Large intestine (tissue), 3 donors: ENCODE results near the gene SEMA6A. TPM values are rescaled to one million over a fixed set of nuclear protein-coding genes. Genes with fewer than 3 reads are reported as not detected.

Source experiments
- DNase-seq, 2 donors: peaks; one replicate each; pipeline versions ENCODE4 v3.0.0 to v3.0.0-alpha.2; 2013
- H3K27ac ChIP-seq: one replicate; pipeline ENCODE4 v1.5.1; 2013; ENCODE audit warnings: low read length
- H3K27me3 ChIP-seq: 2 replicates; pipeline ENCODE4 v1.6.1; 2013; ENCODE audit warnings: low read length; ENCODE audit not compliant: control insufficient read depth, insufficient read depth
- H3K36me3 ChIP-seq: 2 replicates; pipeline ENCODE4 v1.6.1; 2013; ENCODE audit warnings: low read length; ENCODE audit not compliant: control insufficient read depth, insufficient read depth
- H3K4me1 ChIP-seq: one replicate; pipeline ENCODE4 v1.6.1; 2013; ENCODE audit warnings: low read length; ENCODE audit not compliant: control insufficient read depth, insufficient read depth
- H3K4me3 ChIP-seq: one replicate; pipeline ENCODE4 v1.5.1; 2013; ENCODE audit warnings: low read length
- H3K9me3 ChIP-seq: one replicate; pipeline ENCODE4 v1.6.1; 2013; ENCODE audit warnings: mild to moderate bottlenecking, low read depth, low read length, moderate library complexity; ENCODE audit not compliant: control insufficient read depth
- WGBS: methylation state at CpG from one replicate; pipeline ENCODE4 v1.1.5; 2013; ENCODE audit warnings: low lambda C conversion rate; ENCODE audit not compliant: insufficient coverage; 5-methylcytosine and 5-hydroxymethylcytosine counted together
- polyA plus RNA-seq: library from polyadenylated mRNA; unstranded; fragments of 120-200 nt; gene quantifications from one replicate; pipeline ENCODE4 v1.2.1, GENCODE V29; 2013

Gene SEMA6A
- polyA plus RNA-seq, 1 donor = 55.9 TPM

GRCh38 chr5:116424258-116424615 is 150.4 kb downstream of the SEMA6A start:
- Histone ChIP-seq H3K4me3 (no peak overlapping the region), H3K9me3 (no peaks in the 10 kb centered on the region), H3K27me3 (no peaks in the 10 kb centered on the region), H3K27ac (no peak overlapping the region), H3K4me1 (no peaks in the 10 kb centered on the region), H3K36me3 (no peaks in the 10 kb centered on the region)
- no CpG with 5 or more reads among the region's 4 CpGs for WGBS
- DNase-seq = no peak

- no peak for DNase-seq
- H3K4me1 ChIP-seq = no peaks in the 10 kb centered on the region
- H3K4me3 ChIP-seq = no peak overlapping the region
- WGBS = 96% methylated on average over 2 of the region's 5 CpGs
- no peaks in the 10 kb centered on the region for H3K9me3 ChIP-seq
- H3K27me3 ChIP-seq = no peaks in the 10 kb centered on the region
- no peak overlapping the region for H3K27ac ChIP-seq
- no peaks in the 10 kb centered on the region for H3K36me3 ChIP-seq
Measured at GRCh38 chr5:116423587-116424257, 150.9 kb downstream of the SEMA6A start.

- no peak for DNase-seq
- Histone ChIP-seq H3K9me3 (no peaks in the 10 kb centered on the region), H3K36me3 (no peaks in the 10 kb centered on the region), H3K27me3 (no peaks in the 10 kb centered on the region), H3K4me1 (no peaks in the 10 kb centered on the region), H3K4me3 (no peak overlapping the region), H3K27ac (no peak overlapping the region)
Measured at GRCh38 chr5:116423141-116423540, 151.5 kb downstream of the SEMA6A start.

GRCh38 chr5:116421080-116421629 is 153.5 kb downstream of the SEMA6A start:
- Histone ChIP-seq H3K9me3 (no peaks in the 10 kb centered on the region), H3K4me1 (no peaks in the 10 kb centered on the region), H3K27me3 (no peaks in the 10 kb centered on the region), H3K4me3 (no peak overlapping the region), H3K27ac (no peak overlapping the region), H3K36me3 (no peaks in the 10 kb centered on the region)
- no CpG with 5 or more reads among the region's 5 CpGs for WGBS
- no peak for DNase-seq

- 100% methylated on average over 1 of the region's 4 CpGs for WGBS
- no peak overlapping the region for H3K27ac ChIP-seq
- no peaks in the 10 kb centered on the region for H3K36me3 ChIP-seq
- no peaks in the 10 kb centered on the region for H3K4me1 ChIP-seq
- H3K4me3 ChIP-seq = no peak overlapping the region
- H3K27me3 ChIP-seq = no peaks in the 10 kb centered on the region
- H3K9me3 ChIP-seq = no peaks in the 10 kb centered on the region
- DNase-seq = no peak
Measured at GRCh38 chr5:116420540-116420939, 154.1 kb downstream of the SEMA6A start.

DNA sequence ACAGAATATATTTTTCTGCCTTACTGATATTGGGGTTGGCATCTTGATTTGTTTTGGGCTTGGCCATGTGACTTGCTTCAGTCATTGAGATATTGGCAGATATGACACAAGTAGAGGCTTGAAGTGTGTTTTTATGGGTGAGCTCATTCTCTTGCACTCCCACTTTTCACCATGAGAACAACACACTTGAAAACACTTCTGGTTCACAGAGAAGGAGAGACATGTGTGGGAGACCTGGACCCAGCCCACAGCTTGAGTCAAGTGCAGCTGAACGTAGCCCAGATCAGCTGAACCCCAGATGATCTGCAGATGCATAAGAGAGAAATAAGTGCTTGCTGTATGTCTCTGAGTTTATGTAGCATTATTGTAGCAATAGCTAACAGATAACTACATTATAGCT is 155.4 kb downstream of the SEMA6A start:
- Histone ChIP-seq H3K9me3 (no peaks in the 10 kb centered on the region), H3K27me3 (no peaks in the 10 kb centered on the region), H3K36me3 (no peaks in the 10 kb centered on the region), H3K4me1 (no peaks in the 10 kb centered on the region), H3K27ac (no peak overlapping the region), H3K4me3 (no peak overlapping the region)
- WGBS = no CpG with 5 or more reads among the region's 1 CpG
- DNase-seq = no peak

DNA sequence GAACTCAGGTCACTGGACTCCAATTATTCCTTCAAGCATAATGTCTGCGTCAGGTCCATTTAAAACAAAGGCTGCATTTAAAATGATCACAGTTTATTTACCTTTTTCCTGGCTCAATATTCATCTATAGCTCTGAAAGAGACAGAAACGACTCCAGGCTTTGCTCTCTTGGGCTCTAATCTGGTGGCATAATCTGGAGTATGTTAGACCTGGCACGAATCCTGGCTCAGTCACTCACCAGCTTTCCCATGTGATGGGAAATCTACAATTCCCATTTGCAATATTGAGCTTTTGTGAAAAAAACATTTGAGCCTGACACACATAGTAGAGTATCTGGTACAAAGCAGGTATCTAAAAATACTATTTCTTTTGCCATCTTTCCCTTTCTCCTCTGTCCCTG is 155.8 kb downstream of the SEMA6A start:
- Histone ChIP-seq H3K27me3 (no peaks in the 10 kb centered on the region), H3K9me3 (no peaks in the 10 kb centered on the region), H3K36me3 (no peaks in the 10 kb centered on the region), H3K4me1 (no peaks in the 10 kb centered on the region), H3K4me3 (no peak overlapping the region), H3K27ac (no peak overlapping the region)
- DNase-seq = no peak
- no CpG with 5 or more reads among the region's 3 CpGs for whole genome bisulfite sequencing

DNA sequence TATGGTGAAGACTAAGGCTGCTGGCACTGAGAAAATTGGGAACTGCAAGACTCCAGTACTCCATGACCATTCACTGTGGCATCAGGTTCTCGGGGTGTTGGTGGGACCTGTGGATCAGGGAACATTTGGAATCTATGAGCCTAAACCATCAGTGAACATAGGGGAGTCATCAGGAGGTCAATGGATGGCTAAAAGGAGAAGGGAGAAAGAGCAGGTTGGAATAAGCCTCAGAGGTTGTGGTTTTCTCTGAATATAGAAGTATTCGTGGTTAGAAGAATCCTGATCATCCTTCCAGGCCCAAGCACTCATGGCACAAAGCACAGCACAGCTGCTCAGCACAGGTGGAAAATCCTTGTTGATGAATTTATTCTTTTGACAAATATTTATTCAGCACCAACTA is 156.6 kb downstream of the SEMA6A start:
- WGBS = no CpG with 5 or more reads among the region's 2 CpGs
- Histone ChIP-seq H3K27ac (no peak overlapping the region), H3K9me3 (no peaks in the 10 kb centered on the region), H3K27me3 (no peaks in the 10 kb centered on the region), H3K36me3 (peaks cover 3% of the 10 kb centered on the region), H3K4me3 (no peak overlapping the region), H3K4me1 (no peaks in the 10 kb centered on the region)
- no peak for DNase-seq

- Histone ChIP-seq H3K36me3 (peaks cover 3% of the 10 kb centered on the region), H3K9me3 (no peaks in the 10 kb centered on the region), H3K27me3 (no peaks in the 10 kb centered on the region), H3K27ac (no peak overlapping the region), H3K4me1 (no peaks in the 10 kb centered on the region), H3K4me3 (no peak overlapping the region)
- WGBS = no CpG with 5 or more reads among the region's 5 CpGs
- DNase-seq = no peak
Measured at GRCh38 chr5:116415989-116416388, 158.6 kb downstream of the SEMA6A start.

- H3K27ac ChIP-seq = no peak overlapping the region
- H3K36me3 ChIP-seq = peaks cover 3% of the 10 kb centered on the region
- no CpG with 5 or more reads among the region's 1 CpG for WGBS
- DNase-seq = no peak
- H3K27me3 ChIP-seq = no peaks in the 10 kb centered on the region
- no peaks in the 10 kb centered on the region for H3K9me3 ChIP-seq
- H3K4me3 ChIP-seq = no peak overlapping the region
- H3K4me1 ChIP-seq = no peaks in the 10 kb centered on the region
Measured at GRCh38 chr5:116415182-116415581, 159.4 kb downstream of the SEMA6A start.

GRCh38 chr5:116411101-116411571 is 163.5 kb downstream of the SEMA6A start:
- H3K9me3 ChIP-seq = no peaks in the 10 kb centered on the region

More at GRCh38 chr5:116411101-116411571, 163.5 kb downstream of the SEMA6A start:
- WGBS = no CpG with 5 or more reads among the region's 5 CpGs
- no peak for DNase-seq
- peaks cover 3% of the 10 kb centered on the region for H3K36me3 ChIP-seq
- H3K4me3 ChIP-seq = no peak overlapping the region
- H3K27me3 ChIP-seq = no peaks in the 10 kb centered on the region
- H3K27ac ChIP-seq = no peak overlapping the region
- no peaks in the 10 kb centered on the region for H3K4me1 ChIP-seq
